ENCODE measurements around the gene GPR89A.
"Not testable (repeated sequence)": the region's sequence is repeated elsewhere in the genome, so short reads cannot be mapped to it uniquely, and the experiment has no call there.

Gene GPR89A

GRCh38 chr1:145688328-145688727 is 80.5 kb downstream of the GPR89A start:
- no peak for DNase-seq

GRCh38 chr1:145688924-145689323 is 81.1 kb downstream of the GPR89A start:
- no peak for DNase-seq

GRCh38 chr1:145689922-145690321 is 82.1 kb downstream of the GPR89A start:
- no peak for DNase-seq

- DNase-seq: no peak
These were observed 83.1 kb downstream of the GPR89A start for GRCh38 chr1:145690587-145691558.

- DNase-seq: peak; percentile 11
These were observed 85.1 kb downstream of the GPR89A start for GRCh38 chr1:145692785-145693443.

GRCh38 chr1:145695821-145696629 is 88.2 kb downstream of the GPR89A start:
- no peak for DNase-seq

GRCh38 chr1:145696630-145696960 is 88.8 kb downstream of the GPR89A start:
- DNase-seq: no peak

GRCh38 chr1:145701306-145701862 is 93.6 kb downstream of the GPR89A start:
- DNase-seq: no peak

GRCh38 chr1:145702052-145702451 is 94.3 kb downstream of the GPR89A start:
- DNase-seq: no peak

- DNase-seq: no peak
These were observed 95.0 kb downstream of the GPR89A start for GRCh38 chr1:145702826-145703225.

GRCh38 chr1:145705622-145706021 is 97.8 kb downstream of the GPR89A start:
- no peak for DNase-seq

GRCh38 chr1:145706086-145706664 is 98.4 kb downstream of the GPR89A start:
- no peak for DNase-seq

GRCh38 chr1:145707183-145707867 is 99.5 kb downstream of the GPR89A start, which contains the start of gene PDZK1:
Gene PDZK1, minus strand, starts transcription at chr1:145707368. Its CDS starts 19,347 bp downstream, at chr1:145688021.
- no peak for DNase-seq

- DNase-seq: no peak
These were observed 100.3 kb downstream of the GPR89A start for GRCh38 chr1:145708063-145708462.

GRCh38 chr1:145710291-145711027 is 102.7 kb downstream of the GPR89A start:
- DNase-seq: no peak

- DNase-seq: no peak
These were observed 103.4 kb downstream of the GPR89A start for GRCh38 chr1:145711213-145711651.

GRCh38 chr1:145714524-145715111 is 106.8 kb downstream of the GPR89A start:
- no peak for DNase-seq

- no peak for DNase-seq
These were observed 109.0 kb downstream of the GPR89A start for GRCh38 chr1:145716641-145717345.

GRCh38 chr1:145717833-145718232 is 110.0 kb downstream of the GPR89A start:
- DNase-seq: no peak

- DNase-seq: not testable (repeated sequence)
These were observed 110.7 kb downstream of the GPR89A start for GRCh38 chr1:145718465-145718864.
